PC-3 (cell line): ENCODE results near the gene ZCCHC4.

ENCODE experiments used
- CTCF ChIP-seq: fragments of 300-600 bp; sonication (generic); conservative IDR thresholded peaks from 2 replicates; pipeline ENCODE4 v1.5.1; 2017; ENCODE audit warnings: antibody characterized with exemption, low read depth, mild to moderate bottlenecking, low read length
- EZH2 ChIP-seq: fragments of 300-600 bp; sonication (generic); IDR thresholded peaks from one replicate; pipeline ENCODE4 v1.6.1; 2017; ENCODE audit warnings: antibody characterized with exemption, mild to moderate bottlenecking, low read length; ENCODE audit not compliant: unreplicated experiment

GRCh38 chr4:25401066-25401465 lies 88.5 kb downstream of the ZCCHC4 start:
- no peak for TF ChIP-seq CTCF
- TF ChIP-seq EZH2, result no peak
